Motor neuron (in vitro differentiated cells): ENCODE measurements around the gene TRABD. TPM values are rescaled to one million over a fixed set of nuclear protein-coding genes. Genes with fewer than 3 reads are reported as not detected.
A peak's percentile ranks its signal among the peaks of the same experiment; 100 is the strongest.
"Not testable (repeated sequence)": the region's sequence is repeated elsewhere in the genome, so short reads cannot be mapped to it uniquely, and the experiment has no call there.

Experiments used
- ATAC-seq, 8 experiments: fragments of 200-7000 bp; cut with Tn5 transposase; replicated peaks in 6 of 8; 2 replicates each; pipeline ENCODE4 v1.8.0; 2021; ENCODE audit warnings: mild to moderate bottlenecking in 8 of 8, moderate library complexity in 8 of 8
- H3K27ac ChIP-seq, 2 donors: fragments of 250-450 bp; sonication (Bioruptor Pico); 2 replicates each; pipeline ENCODE4 v1.9.0; 2021; ENCODE audit warnings: antibody characterized with exemption in 2 of 2, mild to moderate bottlenecking in 2 of 2, moderate library complexity in 1 of 2
- H3K4me1 ChIP-seq, 2 donors: fragments of 250-450 bp; sonication (Bioruptor Pico); replicated peaks in 1 of 2; 2 replicates each; pipeline ENCODE4 v1.6.1; 2021; ENCODE audit warnings: antibody characterized with exemption in 2 of 2, mild to moderate bottlenecking in 2 of 2, moderate library complexity in 1 of 2
- H3K4me3 ChIP-seq, 5 donors: fragments of 250-450 bp; sonication (Bioruptor Pico); 2 replicates each; pipeline ENCODE4 v1.9.0; 2021; ENCODE audit warnings: antibody characterized with exemption in 5 of 5, mild to moderate bottlenecking in 5 of 5, moderate library complexity in 4 of 5
- WGBS, 10 experiments: fragments of 450-650 bp; shearing (Covaris generic); methylation state at CpG; one replicate each; pipeline ENCODE4 v1.0.0; 2022; 5-methylcytosine and 5-hydroxymethylcytosine counted together
- in situ Hi-C, 9 experiments: fragments of 400-800 bp; cut with MboI; loops; one replicate each; pipeline ENCODE4 v1.15.0; 2021; ENCODE audit warnings: low sequenced_read_pairs in 9 of 9, low pct_unique_long_range_greater_than_20kb in 2 of 9; ENCODE audit not compliant: unreplicated experiment in 9 of 9
- total RNA-seq, 8 experiments: library from RNA; unstranded; fragments of 300-600 nt; gene quantifications; 2 replicates each; pipeline versions ENCODE4 v1.2.3 to v1.2.4, GENCODE V29; 2022

TRABD gene
- total RNA-seq, 8 experiments from 2014 or later = 8.2 to 37.4 (median 12.5) TPM

DNA sequence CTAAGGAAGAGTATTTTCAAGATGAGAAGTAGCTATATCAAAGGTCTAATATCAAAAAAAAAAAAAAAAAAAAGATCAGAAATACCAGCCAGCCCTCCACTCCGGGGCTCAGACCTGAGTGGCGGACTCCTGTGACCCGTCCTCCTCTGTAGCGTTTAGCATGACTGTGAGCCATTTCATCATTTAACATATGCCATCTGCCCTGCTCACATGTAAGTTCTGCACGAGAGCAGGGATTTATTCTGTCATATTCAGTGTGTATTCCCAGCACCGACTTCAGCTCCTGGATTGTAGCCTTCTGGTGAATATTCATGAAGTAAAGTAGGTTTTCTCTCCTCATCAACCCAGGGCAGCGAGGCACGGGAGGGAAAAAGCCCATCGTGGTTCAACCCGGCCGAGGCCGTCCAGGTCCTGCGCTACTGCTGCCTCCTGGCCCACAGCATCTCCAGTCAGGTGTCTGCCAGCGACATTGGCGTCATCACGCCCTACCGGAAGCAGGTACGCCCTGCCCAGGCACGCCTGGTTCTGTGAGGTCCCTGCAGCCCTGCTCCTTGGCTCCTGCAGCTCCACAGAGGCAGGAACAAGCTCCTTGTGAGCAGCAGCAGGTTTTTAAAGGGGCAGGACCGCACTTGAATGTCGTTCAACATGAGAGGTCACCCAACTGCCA lies 27.9 kb upstream of the TRABD start:
- Histone ChIP-seq H3K4me3 (no peak overlapping the region), H3K4me1 (peaks cover 6 to 10% of the 10 kb centered on the region in 2 donors), H3K27ac (no peak overlapping the region)
- in situ Hi-C loops = no loop called here
- WGBS, 10 experiments = 31 to 80% (median 52%) methylated on average over 1 to 18 of the region's 21 CpGs
- ATAC-seq = peak in 6 of 8 experiments; percentile 63 to 95 (median 84)

GRCh38 chr22:50160947-50161346 lies 24.8 kb upstream of the TRABD start:
- WGBS, 10 experiments = 78% methylated on average over 5 of the region's 7 CpGs; no CpG with 5 or more reads in 9 of the 10 experiments
- in situ Hi-C loops = no loop called here
- no peak overlapping the region for H3K4me3 ChIP-seq
- ATAC-seq = no peak
- no peak overlapping the region for H3K27ac ChIP-seq
- H3K4me1 ChIP-seq = peaks cover 6 to 10% of the 10 kb centered on the region in 2 donors

DNA sequence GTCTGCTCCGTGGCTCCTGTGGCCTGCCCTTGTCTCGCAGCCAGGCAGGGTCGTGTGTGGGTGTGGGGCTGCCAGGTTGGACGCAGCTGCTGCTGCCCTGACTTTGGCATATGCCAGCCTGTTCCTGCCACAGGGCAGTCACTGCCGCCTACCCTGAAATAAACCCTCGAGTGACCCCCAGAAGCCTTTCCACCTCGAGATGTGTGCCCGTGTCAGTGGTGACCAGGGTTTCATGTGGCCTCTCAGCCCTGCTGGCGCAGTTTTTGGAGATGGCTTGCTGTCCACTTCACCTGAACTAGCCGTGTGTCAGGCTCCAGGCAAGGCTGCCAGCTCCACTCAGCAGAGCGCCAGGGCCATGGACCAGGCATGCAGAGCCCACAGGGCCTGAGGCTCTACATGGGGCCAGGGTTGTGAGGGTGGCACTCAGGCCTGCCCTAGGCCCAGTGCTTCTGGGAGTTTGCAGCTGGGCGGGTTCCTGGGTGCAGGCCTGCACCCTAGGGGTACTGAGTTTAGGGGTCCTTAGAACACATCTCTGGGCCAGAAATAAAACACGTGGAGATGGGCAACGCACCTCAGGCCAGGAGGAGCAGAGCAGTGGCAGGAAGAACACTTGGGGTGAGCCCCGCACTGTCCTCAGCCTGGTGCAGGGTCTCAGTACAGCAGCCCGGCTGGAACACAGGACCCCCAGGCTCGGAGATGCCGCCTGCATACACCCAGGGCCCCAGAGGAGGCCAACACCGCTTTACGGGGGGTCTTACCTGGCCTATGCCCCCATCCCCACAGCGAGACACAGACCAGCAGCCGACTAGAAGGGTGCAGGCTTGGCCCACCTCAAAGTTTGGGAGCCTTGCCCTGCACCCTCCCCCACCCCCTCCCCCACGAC lies 24.0 kb upstream of the TRABD start:
- Histone ChIP-seq H3K27ac (no peak overlapping the region), H3K4me1 (peaks cover 6 to 10% of the 10 kb centered on the region in 2 donors), H3K4me3 (no peak overlapping the region)
- in situ Hi-C loops = no loop called here
- ATAC-seq = no peak
- 20 to 100% (median 93%) methylated on average over 1 to 5 of the region's 23 CpGs; no CpG with 5 or more reads in 4 of the 10 experiments for WGBS, 10 experiments

DNA sequence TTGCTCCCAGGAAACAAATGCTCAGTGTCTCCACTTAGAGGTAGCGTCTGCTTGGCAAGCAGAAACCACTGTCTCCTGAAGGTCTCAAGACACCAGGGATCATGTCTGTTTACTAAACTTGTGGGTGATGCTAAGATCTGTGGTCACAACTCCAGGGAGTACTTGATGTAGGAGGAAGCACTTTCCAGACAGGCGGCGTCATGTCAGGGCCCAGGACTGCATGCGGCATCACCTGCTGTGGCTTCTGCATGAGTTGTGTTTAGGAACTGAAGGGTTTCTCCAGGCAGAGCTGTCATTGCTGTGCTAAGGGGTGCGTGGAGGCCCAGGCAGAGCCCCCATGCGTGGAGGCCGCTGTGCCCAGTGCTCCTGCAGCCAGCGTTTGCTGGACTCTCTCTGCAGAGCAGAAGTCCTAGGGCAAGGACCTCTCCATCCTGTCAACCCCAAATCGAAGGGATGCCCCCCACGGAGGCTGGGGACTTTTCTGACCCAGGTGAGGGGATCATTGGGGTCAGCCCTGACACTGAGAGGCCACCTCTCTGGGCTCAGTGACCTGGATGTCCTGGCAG lies 23.2 kb upstream of the TRABD start:
- in situ Hi-C loops = no loop called here
- no peak for ATAC-seq
- WGBS, 10 experiments = 50 to 71% (median 51%) methylated on average over 2 to 7 of the region's 10 CpGs; no CpG with 5 or more reads in 7 of the 10 experiments

GRCh38 chr22:50165436-50166123 lies 20.1 kb upstream of the TRABD start:
- no peaks in the 10 kb centered on the region for H3K4me1 ChIP-seq
- no peak overlapping the region for H3K4me3 ChIP-seq
- no peak overlapping the region for H3K27ac ChIP-seq
- WGBS, 10 experiments = 67 to 100% (median 90%) methylated on average over 1 to 3 of the region's 28 CpGs; no CpG with 5 or more reads in 5 of the 10 experiments
- ATAC-seq = no peak
- in situ Hi-C loops = no loop called here

More for the DNA sequence above, 23.2 kb upstream of the TRABD start:
- H3K27ac ChIP-seq = no peak overlapping the region
- H3K4me1 ChIP-seq = peaks cover 6% of the 10 kb centered on the region in 2 donors
- H3K4me3 ChIP-seq = no peak overlapping the region

DNA sequence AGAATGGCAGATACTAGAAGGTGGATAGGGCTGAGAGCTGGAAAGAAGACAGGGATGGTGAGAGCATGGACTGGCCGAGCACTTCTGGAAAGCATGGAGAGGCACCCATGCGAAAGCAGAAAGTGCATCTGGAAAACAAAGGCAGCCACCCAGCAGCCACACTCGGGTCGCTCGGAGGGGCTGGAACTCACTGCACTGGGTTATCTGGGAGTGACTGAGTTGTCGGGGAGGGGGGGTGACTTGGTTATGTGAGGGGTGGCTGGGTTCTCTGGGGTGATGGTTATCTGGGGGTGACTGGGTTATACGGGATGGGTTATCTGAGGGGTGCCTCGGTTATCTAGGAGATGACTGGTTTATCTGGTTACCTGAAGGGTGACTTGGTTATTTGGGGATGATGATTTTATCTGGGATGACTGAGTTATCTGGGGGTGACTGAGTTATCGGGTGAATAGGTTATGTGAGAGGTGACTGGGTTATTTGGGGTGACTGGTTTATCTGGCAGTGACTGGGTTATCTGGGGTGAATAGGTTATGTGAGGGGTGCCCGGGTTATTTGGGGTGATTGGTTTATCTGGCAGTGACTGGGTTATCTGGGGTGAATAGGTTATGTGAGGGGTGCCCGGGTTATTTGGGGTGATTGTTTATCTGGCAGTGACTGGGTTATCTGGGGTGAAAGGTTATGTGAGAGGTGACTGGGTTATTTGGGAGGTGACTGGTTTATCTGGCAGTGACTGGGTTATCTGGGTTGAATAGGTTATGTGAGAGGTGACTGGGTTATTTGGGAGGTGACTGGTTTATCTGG lies 17.8 kb upstream of the TRABD start:
- WGBS, 10 experiments = 10 to 40% (median 27%) methylated on average over 1 to 2 of the region's 11 CpGs; no CpG with 5 or more reads in 6 of the 10 experiments
- Histone ChIP-seq H3K4me1 (peaks cover 4 to 6% of the 10 kb centered on the region in 2 donors), H3K27ac (no peak overlapping the region), H3K4me3 (no peak overlapping the region)
- in situ Hi-C loops = no loop called here
- ATAC-seq = no peak

DNA sequence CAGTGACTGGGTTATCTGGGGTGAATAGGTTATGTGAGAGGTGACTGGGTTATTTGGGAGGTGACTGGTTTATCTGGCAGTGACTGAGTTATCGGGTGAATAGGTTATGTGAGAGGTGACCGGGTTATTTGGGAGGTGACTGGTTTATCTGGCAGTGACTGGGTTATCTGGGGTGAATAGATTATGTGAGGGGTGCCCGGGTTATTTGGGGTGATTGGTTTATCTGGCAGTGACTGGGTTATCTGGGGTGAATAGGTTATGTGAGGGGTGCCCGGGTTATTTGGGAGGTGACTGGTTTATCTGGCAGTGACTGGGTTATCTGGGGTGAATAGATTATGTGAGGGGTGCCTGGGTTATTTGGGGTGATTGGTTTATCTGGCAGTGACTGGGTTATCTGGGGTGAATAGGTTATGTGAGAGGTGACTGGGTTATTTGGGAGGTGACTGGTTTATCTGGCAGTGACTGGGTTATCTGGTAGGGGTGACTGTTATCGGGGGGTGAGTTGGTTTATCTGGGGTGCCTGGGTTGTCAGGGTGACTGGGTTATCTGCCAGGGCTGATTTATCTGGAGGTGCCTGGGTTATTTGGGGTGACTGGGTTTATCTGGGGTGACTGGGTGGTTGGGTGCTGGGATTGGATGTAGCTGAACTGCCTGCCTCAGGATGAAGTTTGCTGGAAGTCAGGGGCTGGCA lies 17.1 kb upstream of the TRABD start:
- H3K4me1 ChIP-seq, in situ Hi-C loops, ATAC-seq, H3K27ac ChIP-seq: not testable (repeated sequence)
- H3K4me3 ChIP-seq = peak overlapping the region in 1 of 5 donors; percentile 76
- 72 to 100% (median 100%) methylated on average over 1 to 3 of the region's 5 CpGs; no CpG with 5 or more reads in 2 of the 10 experiments for WGBS, 10 experiments

- Histone ChIP-seq H3K4me3 (peak overlapping the region; percentile 43 to 81 (median 55)), H3K4me1 (peaks cover 4 to 6% of the 10 kb centered on the region in 2 donors), H3K27ac (no peak overlapping the region)
- in situ Hi-C loops = no loop called here
- WGBS, 10 experiments = 0 to 80% (median 16%) methylated on average over 1 to 5 of the region's 36 CpGs; no CpG with 5 or more reads in 4 of the 10 experiments
- ATAC-seq = peak in 6 of 8 experiments; percentile 5 to 33 (median 22)
Observed at GRCh38 chr22:50169181-50169759, 16.4 kb upstream of the TRABD start.

- H3K4me3 ChIP-seq = peak overlapping the region; percentile 43 to 81 (median 55)
- peak overlapping the region in 1 of 2 donors; percentile 75 for H3K27ac ChIP-seq
- in situ Hi-C loops = no loop called here
- H3K4me1 ChIP-seq = peaks cover 4 to 6% of the 10 kb centered on the region in 2 donors
- no CpG with 5 or more reads among the region's 70 CpGs for WGBS, 10 experiments
- ATAC-seq = peak; percentile 40 to 75 (median 68)
Observed at GRCh38 chr22:50169774-50170341, 15.9 kb upstream of the TRABD start.

DNA sequence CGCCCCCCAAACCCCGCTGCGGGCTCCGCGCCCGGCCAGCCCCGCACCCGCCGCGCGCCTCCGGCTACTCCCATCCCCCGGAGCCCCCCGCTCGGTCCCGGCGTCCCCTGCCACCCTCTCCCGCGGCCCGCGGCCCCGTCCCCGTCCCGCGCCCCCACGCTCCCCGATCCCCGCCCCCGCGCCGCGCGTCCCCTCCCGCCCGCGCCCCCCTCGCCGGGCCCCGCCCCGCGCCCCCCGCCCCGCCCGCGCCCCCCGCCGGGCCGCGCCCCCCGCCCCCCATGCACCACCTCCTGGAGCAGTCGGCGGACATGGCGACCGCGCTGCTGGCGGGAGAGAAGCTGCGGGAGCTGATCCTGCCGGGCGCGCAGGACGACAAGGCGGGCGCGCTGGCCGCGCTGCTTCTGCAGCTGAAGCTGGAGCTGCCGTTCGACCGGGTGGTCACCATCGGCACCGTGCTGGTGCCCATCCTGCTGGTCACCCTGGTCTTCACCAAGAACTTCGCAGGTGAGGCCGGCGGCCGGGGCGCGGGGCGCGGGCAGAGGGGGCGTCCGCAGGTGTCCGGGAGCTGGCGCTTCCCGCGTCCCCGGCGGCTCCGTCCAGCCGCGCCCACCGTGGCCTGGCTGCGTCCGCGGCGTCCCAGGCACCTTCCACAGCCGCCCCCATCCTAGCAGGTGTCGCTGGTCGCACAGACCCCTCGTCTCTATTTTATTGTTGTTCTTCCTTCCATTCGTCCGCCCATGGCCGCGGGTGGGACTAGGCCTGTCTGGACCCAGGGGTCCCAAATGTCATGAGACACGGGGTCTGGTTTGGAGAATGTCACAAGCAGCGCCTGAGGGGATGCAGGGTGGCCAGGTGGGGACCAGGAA lies 15.0 kb upstream of the TRABD start, which contains the start of gene PANX2:
Gene PANX2, plus strand, starts transcription at position 279 of the 866 bp plus-strand sequence. Its CDS starts 0 bp downstream, at position 279.
- ATAC-seq = peak in 6 of 8 experiments; percentile 39 to 59 (median 55)

More for the DNA sequence above, 15.0 kb upstream of the TRABD start, which contains the start of gene PANX2:
- WGBS, 10 experiments = 36 to 58% methylated on average over 6 to 7 of the region's 105 CpGs; no CpG with 5 or more reads in 8 of the 10 experiments
- in situ Hi-C loops = no loop called here
- peak within 1 kb of the TSS in 1 of 2 donors; percentile 75 for H3K27ac ChIP-seq
- H3K4me1 ChIP-seq = peaks cover 4 to 6% of the 10 kb centered on the region in 2 donors
- H3K4me3 ChIP-seq = peak within 1 kb of the TSS; percentile 43 to 81 (median 55)
